HG03342 (cell line): ENCODE results near the gene TPRG1.
"Not testable (repeated sequence)": the region's sequence is repeated elsewhere in the genome, so short reads cannot be mapped to it uniquely, and the experiment has no call there.

Experiments used
- ATAC-seq: cut with Tn5 transposase; IDR thresholded peaks from one replicate; pipeline ENCODE4 v1.9.1; 2021; ENCODE audit warnings: mild to moderate bottlenecking, moderate library complexity; ENCODE audit not compliant: unreplicated experiment

The TPRG1 gene

GRCh38 chr3:189307963-189308362 is 136.2 kb downstream of the TPRG1 start:
- ATAC-seq: no peak

DNA sequence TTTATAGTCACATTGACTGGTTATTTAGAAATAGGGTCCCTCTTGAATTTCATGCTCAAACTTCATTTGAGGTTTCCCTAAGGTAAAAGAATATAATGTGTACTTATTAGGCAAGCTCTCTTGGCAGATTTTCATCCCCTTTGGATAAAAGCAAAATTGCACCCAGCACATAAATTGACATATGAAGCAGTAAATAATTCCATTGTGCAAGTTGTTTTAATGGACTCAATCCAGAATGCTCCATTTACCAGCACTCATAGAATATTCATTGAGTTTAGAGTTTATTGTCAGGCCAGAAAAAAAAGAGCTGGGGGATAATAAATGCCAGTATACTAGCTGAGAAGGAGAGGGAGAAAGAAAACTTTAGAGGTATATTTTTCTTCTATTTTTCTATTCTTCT is 136.8 kb downstream of the TPRG1 start:
- ATAC-seq: no peak

DNA sequence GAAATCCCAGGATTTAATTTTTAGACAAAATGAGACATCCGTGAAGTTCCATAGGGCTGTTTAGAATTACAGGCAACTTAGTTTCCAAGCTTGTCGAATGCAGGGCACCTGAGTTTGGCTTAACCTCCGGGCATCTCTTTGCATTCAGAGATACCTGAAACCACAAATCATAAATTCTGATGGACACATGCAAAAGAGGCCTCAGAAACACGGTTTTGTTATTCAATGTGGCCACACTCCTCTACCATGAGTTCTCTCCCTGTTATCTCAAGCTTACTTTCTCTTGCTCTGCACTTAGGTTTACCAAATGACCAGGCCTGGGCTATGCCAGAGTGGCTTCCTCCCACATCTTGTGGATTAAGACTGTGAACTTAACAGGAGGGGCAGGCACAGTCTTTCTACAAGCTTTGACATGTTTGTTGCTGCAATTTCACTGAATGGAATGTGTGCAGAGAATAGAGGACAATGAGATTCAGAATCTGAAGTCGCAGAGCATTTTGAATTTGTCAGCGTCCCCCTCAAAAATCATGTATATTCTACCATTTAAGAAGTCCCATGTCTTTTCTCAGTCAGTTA is 137.7 kb downstream of the TPRG1 start:
- no peak for ATAC-seq

- no peak for ATAC-seq
These were observed 139.8 kb downstream of the TPRG1 start for GRCh38 chr3:189311521-189311920.

DNA sequence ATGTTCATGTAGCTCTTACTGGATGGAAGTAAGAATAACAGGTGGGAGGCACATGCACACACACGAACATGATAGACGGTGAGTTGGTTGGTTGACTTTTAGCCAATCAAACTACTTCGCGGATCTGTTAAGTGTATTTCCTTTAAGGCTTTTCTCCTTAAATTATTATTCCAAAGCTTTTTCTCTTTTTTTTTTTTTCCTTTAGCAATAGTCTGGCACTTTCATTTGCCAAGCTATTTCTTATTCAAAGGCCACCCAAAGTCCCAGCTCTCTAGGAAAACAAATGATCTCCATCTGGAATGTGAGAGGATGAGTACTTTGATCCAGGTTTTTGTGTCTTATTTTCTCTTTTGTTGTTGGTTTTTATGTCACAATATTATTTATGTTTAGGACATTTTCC is 141.1 kb downstream of the TPRG1 start:
- no peak for ATAC-seq

DNA sequence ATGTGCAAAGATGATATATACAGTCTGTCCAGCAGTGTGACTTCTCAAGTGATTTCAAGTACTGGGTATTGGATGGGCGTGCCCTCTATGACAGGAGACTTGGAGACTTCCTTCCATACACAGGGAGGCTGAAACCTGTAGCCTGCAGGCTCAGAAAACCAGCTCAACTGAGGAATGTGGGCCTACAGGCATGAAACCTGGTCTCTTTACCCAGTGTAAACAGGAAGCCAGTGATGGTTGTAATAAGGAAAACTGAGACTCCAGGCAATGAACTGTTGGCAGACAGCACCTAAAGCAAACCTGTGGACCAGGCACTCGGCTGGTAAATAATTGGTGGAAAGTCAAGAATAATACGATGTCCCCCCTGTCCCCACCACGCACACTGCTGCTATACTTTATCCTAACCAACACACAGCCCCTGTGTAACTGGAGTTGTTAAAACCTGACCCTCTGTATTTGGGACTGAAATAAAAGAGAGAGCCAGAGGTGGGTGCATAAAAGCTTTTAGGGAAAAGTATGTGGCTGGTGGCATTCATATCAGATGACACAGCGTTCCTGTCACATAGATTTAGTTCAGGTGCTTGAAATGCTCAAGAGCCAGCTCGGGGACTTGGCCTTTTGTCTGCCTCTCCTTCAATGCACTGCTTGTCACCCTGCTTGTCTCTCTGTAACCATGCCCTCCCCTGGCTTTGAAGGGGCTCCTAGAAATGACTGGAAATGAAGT is 144.7 kb downstream of the TPRG1 start:
- ATAC-seq: no peak

DNA sequence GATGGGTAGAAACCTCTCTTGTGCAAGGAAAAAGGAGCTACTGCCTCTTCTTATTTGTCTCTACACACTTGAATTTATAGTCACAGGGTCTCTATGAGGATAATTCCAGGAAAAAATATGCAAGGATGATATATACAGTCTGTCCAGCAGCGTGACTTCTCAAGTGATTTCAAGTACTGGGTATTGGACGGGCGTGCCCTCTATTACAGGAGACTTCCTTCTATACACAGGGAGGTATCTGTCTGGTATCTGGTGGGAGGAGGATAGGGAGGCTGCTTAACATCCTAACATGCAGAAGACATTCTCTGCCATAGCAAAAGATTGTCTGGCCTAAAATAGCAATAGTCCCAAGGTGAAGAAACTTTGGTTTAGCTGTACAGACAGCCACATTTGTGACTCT is 146.1 kb downstream of the TPRG1 start:
- ATAC-seq: no peak

DNA sequence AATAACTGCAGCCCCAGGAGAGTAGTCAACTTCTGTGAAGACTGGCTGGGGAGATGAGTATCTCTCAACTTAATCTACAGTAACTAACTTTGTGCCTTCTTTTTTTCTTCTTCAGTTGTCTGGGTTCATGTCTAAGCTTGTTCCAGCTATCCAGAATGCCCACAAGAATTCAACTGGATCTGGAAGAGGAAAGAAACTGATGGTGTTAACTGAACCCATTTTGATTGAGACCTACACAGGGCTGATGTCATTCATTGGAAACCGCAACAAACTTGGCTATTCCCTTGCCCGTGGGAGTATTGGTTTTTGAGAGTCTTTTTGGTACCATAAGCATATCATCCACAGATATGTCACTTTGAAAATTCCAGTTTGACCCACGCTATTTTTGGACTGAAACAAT is 148.7 kb downstream of the TPRG1 start:
- ATAC-seq: no peak

DNA sequence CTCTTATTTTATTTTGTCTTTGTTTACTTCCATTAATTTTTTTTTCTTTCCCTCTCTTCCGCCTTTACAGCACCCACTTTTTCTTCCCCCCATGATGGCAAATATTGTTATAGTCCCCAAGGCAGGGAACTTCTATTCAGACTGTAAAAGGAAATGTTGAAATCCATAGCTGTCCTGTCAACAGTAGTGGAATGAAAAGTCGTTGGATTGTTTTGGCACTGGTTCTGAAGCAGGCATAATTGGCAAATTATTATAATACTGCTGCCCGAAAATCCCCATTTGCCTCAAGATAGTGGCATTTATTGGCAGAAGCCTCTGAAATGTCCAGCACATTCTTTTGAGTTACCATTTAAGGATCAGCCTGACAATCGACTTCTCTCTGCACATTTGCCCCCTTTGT is 150.6 kb downstream of the TPRG1 start:
- no peak for ATAC-seq

DNA sequence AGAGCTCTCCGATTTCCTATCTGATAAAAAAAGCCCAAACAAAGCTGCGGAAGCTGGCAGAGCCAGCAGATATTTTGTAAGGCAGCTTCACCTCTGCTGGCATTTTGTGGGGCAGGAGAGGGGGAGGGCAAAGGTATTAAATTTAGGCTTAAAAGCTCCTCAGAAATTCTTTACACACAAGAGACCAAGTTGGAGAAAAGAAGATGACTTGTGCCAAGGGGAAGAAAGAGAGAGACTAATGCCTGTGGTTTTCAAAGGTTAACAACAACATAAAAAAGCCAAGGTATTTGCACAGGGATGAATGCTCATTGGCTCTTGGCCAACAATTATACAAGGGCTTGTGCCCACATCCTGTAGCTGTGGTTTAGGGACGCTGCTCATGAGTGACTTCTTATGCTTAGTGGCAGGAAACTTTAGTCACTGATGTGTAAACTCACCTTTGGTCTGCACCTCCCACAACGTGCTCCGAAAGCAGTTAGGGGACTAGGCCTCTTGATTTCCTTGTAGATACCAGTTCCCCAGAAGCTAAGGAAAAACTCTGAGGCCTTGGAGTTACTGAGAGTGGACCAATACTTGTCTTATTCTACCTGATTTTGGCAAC is 152.9 kb downstream of the TPRG1 start:
- ATAC-seq: peak; percentile 99

- no peak for ATAC-seq
These were observed 153.7 kb downstream of the TPRG1 start for GRCh38 chr3:189325454-189325853.

DNA sequence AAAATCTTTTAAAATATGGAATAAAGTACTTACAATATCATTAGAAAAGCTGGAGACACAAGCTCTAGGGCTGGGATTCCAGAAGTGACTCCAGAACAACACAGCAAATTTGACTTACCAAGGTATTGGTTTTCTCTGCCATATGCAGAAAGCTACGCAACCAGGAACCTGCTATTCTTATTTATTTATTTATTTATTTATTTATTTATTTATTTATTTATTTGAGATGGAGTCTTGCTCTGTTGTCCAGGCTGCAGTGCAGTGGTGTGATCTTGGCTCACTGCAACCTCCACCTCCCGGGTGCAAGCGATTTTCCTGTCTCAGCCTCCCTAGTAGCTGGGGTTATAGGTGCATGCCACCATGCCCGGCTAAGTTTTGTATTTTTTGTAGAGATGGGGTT is 157.9 kb downstream of the TPRG1 start:
- not testable (repeated sequence) for ATAC-seq

DNA sequence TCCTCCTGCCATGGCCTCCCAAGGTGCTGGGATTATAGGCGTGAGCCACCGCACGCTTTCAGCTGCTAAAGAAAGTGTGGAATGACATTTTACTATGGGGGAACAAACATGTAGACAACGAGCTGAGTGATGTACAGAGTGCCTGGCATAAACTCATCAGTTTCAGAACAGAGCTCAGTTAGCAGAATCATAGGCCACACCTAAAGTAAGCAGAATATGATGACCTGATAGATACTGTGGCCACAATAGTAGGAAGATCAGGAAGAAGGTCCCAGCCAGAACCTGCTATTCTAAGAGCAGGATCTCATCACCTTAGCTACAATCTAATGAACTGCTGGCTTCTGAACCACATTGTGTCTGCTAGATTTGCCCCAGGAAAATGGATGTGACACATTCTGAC is 158.3 kb downstream of the TPRG1 start:
- no peak for ATAC-seq

- ATAC-seq: no peak
These were observed 159.2 kb downstream of the TPRG1 start for GRCh38 chr3:189331002-189331418.

GRCh38 chr3:189334064-189334920 is 162.5 kb downstream of the TPRG1 start:
- ATAC-seq: no peak

DNA sequence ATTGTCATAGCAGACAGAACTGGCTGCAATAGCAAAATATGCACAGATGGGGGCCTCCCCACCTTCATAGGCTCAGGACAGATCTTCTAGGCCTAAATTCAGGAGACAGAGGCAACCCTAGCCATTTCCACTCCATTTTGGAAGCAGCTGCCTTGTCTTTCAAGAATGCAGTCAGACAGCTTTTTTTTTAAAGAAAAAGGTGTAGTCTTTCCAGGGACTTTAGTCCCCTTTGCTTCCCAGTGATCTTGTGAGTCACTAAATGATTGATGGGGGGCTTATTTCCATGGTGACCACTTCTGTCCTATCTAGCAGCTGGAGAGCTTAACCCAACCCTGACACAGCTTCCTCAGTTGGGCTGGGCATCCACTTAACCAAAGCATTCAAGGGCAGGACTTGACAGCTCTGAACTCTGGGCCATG is 165.9 kb downstream of the TPRG1 start:
- no peak for ATAC-seq

- ATAC-seq: no peak
These were observed 166.6 kb downstream of the TPRG1 start for GRCh38 chr3:189338366-189338765.

DNA sequence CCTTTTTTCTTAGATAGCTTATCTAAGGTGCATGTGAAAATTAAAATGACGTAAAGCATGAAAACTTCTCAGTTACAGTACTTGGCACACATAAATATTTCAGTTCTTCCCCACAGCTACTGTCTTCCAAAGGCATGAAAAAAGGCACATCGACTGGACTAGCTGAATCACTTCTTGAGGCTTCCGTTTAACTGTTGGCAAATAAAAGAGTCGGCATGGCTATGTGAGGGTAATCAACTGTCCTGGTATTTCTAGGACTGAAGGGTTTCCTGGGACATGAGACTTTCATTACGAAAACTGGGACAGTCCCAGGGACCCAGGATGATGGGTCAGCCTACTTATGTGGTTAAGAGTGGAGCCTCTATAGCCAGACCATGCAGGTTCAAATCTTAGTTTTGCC is 168.2 kb downstream of the TPRG1 start:
- ATAC-seq: no peak

DNA sequence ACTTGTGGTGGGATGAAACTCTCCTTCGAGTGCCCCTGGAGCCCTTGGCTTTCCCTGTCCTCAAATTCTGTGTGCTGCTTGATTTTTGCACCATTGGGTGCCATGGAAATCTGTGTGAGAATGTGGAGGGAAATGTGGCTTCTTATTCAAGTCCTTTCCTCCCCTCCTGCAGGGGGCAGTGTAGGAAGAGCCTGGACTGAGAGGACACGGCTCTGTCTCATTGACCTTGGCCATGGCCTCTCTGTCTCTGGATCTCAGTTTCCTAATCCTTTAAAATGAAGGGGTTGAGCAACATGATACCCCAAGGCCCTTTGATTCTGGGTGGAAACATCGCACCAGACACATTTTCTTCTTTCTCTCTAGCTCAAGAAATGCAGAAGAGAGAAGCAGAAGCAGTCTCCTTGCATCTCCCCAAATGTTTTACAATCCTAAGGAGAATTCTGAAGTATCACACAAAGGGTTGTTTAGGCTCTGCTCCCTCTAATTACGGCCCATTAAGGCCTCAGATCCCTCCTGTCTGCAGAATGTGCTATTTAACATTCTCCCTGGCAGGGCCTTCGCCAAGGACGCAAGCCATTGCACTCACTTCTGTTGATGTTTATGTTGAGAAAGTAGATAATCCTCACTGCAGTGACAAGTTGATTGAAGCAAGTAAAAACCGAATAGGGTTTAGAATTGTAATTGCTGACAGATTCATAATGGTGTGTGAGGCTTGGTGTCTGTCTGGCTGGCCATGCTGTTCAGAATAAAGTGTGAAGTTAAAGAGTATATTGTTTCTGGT is 169.1 kb downstream of the TPRG1 start:
- no peak for ATAC-seq

DNA sequence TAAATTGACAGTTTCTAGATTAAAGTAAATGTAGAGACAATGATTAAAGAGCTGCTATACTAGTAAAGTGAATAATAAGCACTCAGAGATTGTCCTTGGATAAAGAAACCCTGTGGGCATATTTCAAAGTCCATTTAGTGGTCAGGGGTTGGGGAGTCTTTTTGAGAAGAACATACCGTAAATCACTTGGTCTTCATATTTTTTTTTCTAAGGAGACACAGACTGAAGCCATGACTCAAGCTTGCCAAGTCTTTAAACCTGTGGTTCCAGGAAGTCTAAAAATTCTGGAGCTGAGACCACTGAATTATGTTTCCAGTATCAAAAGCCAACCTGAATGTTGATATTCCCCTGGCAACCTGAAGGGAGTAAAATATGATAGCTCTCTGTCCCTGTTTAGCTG is 171.0 kb downstream of the TPRG1 start:
- no peak for ATAC-seq

- ATAC-seq: no peak
These were observed 173.2 kb downstream of the TPRG1 start for GRCh38 chr3:189344996-189345395.
